LoVo (cell line): Measurements from ENCODE around the gene SMAD6.

ENCODE experiments used
- DNase-seq: peaks from one replicate; pipeline ENCODE4 v3.0.0-alpha.2; 2016; ENCODE audit warnings: low spot score

The SMAD6 gene

DNA sequence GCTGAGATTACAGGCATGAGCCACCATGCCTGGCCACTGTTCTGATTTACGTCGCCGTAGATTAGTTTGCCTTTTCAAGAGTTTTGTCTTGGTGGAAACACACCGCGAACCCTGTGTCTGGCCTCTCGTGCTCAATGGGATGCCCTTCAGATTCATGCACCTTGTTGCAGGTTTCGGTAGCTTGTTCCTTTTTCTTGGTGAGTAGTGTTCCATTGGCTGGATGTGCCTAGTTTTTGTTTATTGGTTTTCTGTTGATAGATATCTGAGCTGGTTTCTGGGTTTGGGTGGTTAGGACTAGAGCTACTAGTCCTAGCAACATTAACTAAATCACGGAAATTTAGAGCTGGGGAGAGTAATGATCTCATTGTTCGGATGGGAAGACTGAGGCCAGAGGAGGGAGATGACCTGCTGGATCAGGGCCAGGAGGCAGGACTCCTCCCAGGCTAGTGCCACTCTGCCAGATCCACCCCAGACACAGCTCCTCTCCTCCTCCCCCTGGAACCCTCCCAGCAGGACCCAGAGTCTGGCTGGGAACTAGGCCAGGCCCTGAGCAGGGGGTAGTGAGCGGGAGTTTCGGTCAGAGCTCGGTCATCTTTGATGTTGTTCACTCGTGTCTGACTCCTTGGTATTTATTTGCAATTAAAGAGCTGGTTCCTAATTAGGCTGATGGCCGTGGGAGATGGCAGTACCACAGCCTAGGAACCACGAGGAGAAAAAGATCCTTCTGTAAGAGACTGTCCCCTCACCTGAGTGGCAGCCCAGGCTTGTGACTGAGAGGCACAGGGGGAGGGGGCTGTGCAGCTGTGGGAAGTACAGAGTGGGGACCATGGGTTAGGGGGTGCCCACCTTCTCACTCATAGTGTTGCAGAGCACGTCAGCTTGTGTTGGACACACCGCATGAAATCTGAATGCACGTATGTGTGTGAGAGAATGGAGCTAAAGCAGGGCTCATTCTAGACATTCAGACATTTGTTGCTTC is 73.4 kb downstream of the SMAD6 start:
- DNase-seq: no peak

DNA sequence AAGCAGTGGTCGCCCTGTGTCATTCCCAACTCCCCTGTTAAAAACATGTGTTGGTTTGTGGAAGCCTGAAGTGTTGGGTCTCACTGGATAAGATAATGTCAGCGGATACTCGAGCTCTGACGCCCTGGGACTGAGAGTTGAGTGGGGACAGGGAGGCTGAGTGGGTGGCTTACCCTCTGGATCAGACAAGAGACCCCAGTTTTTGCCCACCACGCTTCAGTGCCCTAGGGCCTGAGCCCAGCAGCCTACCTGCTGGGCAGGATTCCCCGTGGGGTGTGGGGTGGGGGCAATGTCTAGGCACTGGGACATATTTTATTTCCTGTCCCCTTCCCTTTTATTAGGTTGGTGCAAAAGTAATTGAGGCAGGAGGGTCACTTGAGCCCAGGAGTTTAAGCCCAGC is 75.0 kb downstream of the SMAD6 start:
- DNase-seq: no peak

DNA sequence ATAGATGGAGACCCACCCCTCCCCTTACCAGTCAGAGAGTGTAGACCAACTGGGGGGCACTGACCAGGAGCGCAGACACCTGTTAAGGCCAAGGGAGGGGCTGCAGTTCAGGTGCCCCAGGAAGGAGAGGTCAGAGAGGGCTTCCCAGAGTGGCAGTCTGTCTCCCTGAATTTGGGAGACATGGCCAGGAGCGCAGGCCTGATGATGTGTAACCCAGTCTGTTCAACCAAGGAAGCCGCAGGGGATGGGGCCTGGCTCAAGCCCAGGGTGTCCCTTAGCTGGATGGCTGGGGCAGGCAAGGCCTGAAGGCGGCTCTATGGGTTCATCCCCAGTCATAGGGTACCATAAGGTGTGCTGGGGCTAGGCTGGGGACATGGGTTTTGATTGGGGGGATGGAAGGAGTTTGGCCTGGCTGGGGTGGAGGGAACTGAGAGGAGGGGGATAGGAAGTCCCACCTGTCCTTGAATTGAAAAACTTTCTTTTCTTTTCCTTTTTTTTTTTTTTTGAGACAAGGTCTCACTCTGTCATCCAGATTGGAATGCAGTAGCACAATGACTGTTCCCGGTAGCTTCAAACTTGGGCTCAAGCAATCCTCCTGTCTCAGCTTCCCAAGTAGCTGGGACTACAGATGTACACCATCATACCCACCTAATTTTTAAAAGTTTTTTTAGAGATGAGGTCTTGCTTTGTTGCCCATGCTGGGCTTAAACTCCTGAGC is 75.7 kb downstream of the SMAD6 start:
- no peak for DNase-seq

DNA sequence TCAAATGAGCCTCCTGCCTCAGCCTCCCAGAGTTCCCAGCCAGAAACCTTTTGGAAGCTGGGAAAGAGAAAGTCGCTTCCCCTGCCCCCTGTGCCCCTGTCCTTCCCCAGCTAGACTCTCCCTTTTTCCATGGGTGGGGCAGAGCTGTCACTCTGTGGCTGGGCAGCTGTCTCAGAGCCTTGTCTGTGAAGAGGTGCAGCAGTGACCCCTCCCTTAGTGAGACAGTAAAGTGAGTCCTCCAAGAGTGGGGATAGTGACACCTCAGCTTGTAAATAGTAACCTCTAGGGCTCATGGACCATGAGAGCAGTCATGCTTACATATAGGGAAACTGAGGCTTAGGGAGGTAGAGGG is 76.3 kb downstream of the SMAD6 start:
- no peak for DNase-seq

DNA sequence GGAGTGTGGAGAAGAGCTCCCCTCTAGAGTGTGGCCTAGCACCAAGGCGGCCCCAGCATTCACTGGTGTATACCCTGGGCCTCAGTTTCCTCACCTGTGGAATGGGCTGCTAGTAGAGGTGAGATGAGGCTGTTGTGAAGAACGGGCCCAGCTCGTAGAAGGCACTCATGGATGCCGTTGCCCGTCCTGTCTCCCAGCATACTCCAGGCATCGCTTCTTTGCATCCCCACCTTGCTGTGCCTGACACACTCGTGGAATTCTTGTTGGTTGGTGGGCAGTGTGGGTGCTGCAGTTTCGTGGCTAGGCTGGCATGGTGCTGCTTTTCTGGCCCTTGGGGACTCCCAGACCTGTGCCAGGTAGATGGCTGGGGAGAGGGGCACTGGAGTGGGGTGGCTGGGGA is 76.7 kb downstream of the SMAD6 start:
- DNase-seq: no peak

DNA sequence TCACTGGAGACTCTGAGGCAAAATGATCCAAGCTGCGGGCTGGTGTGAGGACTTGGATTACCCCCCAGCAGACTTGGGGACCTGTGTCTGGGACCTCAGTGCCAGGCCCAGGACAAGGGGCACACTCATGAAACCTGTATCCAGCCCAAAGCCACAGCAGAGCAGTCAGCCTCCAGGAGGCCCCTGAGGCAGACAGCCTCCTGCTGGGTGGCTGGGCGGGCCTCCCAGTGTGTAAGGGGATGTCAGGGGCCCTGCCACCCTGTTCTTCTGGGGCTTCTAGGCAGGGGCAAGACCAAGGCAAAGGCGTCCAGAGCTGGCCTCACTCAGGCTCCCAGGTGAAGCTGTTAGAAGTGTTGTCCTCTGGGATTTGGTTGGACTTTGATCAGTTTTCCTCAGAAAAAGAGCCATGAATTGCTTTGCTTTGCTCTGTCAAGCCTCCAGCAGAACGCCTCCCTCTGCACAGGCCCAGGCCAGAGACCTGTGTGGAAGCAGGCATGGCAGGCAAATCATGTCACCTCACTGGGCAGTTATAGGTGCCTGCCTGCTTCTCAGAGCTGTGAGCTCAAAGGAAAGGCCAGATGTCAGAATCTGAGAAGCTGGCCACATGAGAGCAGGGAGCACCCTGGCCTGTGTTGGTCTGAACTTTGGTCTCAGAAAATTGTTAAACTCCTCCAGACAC is 77.4 kb downstream of the SMAD6 start:
- peak; percentile 42 for DNase-seq

DNA sequence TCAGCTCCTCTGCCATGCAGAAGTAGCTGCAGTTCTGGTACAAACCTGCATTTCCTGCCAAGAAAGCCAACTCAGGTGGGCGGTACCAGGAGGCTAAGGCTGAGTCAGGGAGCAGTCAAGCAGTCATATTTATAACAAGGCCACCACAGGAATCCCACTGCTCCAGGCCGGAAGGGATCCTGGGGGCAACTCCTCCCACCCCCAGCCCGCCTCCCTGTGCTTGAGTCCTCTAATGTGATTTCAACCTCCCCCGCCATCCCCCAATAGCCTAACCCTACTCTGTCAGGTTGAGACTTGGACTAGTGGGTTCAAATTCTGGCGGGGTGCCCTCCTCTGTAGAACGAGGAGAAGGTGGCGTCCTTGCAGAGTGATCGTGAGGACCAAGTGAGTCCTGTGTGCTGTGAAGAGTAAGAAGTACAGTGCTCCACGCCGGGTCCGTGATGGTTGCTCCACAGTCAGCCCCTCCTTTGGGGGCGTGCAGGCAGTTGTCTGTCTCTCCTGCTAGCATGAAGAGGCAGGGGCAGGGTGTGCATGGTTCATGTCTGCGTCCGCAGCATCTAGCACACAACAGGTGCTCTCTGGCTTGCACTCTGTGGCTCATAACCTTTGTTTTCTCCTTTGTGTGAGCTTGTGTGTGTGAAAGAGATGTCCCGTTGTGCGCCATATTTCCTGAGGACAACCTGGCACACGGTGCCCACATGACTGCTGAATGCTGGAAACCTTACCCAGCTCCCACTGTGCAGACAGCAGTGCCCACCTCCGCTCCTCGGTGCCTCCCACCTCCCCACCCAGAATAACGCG is 78.3 kb downstream of the SMAD6 start:
- DNase-seq: peak; percentile 74

DNA sequence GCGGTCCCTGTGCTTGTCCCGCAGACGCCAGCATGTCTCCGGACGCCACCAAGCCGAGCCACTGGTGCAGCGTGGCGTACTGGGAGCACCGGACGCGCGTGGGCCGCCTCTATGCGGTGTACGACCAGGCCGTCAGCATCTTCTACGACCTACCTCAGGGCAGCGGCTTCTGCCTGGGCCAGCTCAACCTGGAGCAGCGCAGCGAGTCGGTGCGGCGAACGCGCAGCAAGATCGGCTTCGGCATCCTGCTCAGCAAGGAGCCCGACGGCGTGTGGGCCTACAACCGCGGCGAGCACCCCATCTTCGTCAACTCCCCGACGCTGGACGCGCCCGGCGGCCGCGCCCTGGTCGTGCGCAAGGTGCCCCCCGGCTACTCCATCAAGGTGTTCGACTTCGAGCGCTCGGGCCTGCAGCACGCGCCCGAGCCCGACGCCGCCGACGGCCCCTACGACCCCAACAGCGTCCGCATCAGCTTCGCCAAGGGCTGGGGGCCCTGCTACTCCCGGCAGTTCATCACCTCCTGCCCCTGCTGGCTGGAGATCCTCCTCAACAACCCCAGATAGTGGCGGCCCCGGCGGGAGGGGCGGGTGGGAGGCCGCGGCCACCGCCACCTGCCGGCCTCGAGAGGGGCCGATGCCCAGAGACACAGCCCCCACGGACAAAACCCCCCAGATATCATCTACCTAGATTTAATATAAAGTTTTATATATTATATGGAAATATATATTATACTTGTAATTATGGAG is 79.1 kb downstream of the SMAD6 start:
- DNase-seq: no peak

DNA sequence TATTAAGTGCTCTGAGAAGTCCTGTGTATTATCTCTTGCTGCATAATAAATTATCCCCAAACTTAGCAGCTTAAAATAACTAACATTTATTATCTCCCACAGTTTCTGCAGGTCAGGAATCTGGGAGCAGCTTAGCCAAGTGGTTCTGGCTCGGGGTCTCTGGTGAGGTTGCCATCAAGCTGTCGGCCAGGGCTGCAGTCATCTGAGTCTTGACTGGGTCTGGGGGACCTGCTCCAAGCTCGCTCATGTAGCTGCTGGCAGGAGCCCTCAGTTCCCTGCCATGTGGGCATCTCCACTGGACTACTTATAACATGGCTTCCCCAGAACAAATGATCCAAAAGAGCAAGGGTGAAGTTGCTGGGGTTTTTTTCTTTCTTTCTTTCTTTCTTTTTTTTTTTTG is 80.7 kb downstream of the SMAD6 start:
- no peak for DNase-seq

DNA sequence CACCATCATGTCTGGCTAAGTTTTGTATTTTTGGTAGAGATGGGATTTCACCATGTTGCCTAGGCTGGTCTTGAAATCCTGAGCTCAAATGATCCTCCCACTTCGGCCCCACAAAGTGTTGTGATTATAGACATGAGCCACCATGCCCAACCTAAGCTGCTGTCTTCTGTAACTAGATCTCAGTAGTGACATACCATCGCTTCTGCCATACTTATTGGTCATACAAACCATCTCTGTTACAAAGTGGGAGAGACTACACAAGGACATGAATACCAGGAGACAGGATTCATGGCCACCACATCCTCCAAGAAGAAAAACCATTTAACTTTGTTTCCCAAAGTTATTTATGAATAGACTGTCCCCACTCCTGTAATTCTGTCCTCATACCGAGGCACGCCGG is 81.3 kb downstream of the SMAD6 start:
- no peak for DNase-seq

DNA sequence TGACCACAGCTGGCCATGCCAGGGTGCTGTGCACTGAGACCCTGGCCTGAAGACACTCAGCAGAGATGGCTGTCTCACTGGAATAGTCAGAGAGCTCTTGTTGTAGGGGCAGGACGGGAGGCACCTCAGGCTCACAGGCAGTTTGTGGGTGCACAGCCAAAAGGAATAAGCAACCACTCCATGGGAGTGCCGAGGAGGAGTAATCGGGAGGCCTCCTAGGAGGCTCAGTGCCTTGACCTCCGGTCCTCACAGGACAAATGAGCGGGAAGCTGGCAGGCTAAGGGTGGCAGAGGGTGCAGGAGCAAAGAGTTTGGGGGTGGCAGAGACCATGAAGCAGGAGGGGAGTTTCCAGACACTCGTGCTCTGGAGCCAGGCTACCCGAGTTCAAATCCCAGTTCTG is 81.7 kb downstream of the SMAD6 start:
- DNase-seq: no peak

DNA sequence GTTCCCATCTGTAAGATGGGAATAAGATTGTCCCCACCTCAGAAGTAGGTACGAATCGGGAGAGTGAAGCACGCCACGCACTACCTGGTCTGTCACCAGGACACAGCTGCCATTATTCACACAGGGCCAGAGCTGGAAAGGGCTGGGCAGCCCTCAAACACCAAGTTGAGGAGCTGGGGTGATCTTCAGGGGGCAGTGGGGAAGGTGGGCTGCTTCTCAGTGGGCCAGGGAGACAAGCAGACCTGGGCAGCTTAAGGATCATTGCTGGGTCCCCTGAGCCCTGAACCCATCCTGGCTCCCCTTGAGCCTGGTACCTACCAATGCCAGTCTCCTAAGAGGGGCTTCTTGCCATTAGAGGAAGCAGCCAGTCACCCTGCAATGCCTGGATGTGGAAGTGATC is 82.1 kb downstream of the SMAD6 start:
- no peak for DNase-seq

DNA sequence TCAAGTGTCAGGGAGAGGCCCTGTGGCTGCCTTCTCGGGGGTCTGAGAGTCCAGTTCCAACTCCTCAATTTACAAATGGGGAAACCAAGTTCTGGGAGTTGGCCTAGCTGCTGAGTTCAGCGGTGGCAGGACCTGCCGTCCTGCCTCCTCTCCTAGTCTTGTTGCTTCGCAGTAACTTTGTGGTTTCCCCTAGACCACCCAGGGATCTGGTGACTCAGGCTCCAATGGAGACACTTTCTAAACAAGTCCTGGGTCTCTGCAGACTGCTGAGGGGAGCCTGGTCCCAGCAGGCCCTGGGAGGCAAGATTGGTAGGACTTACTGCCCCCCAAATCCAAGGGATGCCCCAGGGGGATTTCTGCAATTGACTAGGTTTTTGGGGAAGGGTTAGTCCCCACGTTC is 83.6 kb downstream of the SMAD6 start:
- no peak for DNase-seq

DNA sequence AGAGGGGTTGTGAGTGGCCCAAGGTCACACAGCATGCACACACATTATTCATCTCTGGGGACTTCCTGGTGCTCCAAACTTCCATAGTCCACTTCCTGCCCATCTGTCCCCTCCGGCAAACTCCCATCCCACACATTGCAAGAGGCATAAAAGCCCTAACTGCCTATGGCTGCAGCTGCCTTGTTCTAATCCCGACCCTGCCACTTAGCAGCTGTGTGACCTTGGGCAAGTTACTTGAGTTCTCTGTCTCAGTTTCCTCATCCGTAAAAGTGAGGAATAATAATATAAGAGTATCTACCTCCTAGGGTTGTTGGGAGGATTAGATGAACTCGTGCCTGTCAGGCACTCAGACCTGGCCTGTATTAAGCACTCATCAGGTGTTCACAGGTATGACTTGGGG is 84.2 kb downstream of the SMAD6 start:
- DNase-seq: no peak

DNA sequence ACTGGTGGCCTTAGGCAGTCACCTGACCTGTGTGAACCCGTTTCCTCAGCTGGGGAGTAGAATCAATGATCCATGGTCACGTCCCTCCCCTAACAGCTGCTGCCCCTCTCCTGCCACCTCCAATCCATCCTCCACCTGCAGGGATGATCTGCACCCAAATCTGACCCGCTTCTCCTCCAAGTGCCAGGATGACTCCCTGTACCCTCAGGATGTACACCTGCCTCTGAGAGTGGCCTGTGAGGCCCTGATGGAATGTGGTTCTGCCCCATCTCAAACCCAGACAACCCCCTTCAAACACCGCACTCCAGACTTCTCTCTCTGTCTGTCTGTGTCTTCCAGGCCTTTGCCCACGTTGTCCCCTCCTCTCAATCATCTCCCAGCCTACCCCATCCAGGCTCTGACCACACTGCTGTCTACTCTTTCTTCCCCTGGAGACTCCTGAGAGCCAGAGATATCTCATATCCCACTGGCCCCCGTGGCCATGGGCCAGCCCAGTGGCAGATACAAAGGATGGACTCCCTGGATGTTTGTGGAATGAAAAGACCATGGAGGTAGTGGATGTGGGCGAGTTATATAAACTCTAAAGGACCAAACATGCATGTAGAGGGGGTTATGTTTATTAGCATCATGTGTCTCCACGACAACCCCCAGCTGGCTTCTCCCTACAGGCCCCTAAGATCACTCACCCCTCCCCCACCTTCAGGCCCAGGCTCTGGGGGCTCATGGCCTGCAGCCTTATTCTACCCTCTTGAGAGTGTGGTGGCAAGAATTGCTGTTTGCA is 84.9 kb downstream of the SMAD6 start:
- no peak for DNase-seq

DNA sequence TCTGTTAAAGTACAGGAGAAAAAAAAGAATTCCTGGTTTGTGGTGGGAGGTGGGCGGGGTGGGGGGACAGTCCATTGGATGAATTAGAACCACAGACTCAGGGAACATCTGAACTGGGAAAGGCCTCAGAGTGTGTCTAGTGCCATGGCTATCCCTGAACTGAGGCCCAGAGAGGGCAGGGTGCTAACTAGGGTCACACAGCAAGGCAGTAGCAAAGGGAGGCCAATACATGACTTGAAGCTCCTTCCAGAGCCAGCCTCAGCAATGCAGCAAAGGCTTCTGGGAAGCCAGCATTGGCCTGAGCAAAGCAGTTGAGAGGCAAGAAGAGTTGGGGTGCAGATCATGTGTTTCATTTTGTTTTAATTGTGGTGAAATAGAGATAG is 85.4 kb downstream of the SMAD6 start:
- no peak for DNase-seq

DNA sequence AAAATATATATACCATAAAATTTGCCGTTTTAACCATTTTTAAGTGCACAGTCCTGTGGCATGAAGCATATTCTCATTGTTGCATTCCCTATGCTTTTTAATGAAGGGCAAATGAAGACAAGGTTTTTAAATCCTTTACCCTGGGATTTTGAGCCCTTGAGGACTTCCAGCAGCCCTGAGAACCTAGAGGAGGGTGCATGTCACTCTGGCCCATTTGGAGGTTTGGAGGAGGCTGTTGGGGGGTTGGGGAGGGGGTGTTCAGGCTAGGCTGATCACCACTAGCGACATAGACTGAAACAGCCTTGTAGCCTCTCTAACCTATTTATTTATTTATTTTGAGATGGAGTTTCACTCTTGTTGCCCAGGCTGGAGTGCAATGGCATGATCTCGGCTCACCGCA is 86.0 kb downstream of the SMAD6 start:
- DNase-seq: no peak

DNA sequence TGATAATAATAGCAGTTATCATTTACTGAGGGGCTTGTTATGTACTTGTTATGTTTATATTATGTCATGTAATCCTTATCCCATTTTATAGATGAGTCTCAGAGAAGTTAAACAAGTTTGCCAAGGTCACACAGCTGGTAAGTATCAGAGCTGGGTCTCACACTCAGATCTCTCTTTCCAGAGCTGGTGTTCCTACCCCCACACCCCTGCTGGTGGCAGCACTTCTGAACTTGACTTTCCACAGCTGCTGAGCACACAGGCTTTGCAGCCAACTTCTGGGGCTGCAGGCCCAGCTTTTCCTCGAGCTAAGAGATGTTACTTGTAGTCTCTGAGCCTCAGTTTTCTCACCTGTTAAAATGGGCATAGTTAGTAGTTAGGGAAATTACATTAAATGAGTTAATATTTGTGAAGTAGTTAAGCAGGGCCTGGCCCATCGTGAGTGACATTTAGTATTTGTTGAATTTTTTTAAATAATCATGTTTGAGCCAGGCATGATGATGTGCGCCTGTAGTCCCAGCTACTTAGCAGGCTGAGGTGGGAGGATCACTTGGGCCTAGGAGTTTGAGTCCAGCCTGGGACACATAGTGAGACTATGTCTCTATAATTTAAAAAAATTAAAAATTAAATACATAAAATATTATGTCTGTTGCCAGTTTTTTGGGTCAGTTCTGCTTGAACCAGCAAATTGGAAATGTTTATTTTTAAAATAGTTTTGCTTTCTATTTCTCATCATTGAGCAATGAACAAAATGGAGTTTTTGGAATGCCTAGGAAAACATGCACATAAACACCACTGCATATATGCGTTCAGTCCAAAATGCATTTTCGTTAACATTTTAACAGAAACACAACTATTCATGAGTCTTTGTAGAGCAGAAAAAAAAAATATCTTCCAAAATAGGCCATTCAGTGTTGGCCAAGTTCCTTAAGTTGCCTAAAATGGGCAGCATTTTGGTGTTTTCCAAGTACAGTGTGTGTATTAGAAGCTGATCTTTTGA is 87.3 kb downstream of the SMAD6 start:
- DNase-seq: no peak

DNA sequence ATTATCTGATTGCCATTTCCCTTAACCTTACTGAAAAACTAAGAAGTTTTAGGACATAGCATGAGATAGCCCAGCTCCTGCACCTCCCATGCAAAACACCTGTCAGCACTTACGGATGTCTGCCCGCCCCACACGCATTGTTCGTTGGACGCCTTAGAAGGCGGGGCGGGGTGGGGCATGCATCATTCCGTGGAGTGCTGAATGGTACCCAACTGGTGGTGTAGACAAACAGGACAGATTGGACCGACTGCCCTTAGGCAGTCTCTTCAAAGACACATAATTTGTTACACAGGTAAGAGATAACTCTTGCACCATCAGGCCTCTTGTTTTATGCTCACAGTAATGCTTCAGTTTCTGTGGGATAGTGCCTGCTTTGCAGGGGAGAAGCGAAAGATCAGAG is 93.8 kb downstream of the SMAD6 start:
- no peak for DNase-seq
